ENCODE results near the gene FKBP6.
"Not testable (repeated sequence)": the region's sequence is repeated elsewhere in the genome, so short reads cannot be mapped to it uniquely, and the experiment has no call there.

FKBP6 gene, protein sequence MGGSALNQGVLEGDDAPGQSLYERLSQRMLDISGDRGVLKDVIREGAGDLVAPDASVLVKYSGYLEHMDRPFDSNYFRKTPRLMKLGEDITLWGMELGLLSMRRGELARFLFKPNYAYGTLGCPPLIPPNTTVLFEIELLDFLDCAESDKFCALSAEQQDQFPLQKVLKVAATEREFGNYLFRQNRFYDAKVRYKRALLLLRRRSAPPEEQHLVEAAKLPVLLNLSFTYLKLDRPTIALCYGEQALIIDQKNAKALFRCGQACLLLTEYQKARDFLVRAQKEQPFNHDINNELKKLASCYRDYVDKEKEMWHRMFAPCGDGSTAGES
- 0 to 0.09 (median 0) reads per million in 18 experiments for total RNA-seq

GRCh38 chr7:73327922-73328321, at the start of gene FKBP6, which contains the start of gene TRIM50:
Gene FKBP6, plus strand, starts transcription at chr7:73328161. Its CDS starts 268 bp downstream, at chr7:73328429.
Gene TRIM50, minus strand, starts transcription at chr7:73328082. Its CDS starts 3,295 bp downstream, at chr7:73324787.
- not testable (repeated sequence) for DNase-seq

DNA sequence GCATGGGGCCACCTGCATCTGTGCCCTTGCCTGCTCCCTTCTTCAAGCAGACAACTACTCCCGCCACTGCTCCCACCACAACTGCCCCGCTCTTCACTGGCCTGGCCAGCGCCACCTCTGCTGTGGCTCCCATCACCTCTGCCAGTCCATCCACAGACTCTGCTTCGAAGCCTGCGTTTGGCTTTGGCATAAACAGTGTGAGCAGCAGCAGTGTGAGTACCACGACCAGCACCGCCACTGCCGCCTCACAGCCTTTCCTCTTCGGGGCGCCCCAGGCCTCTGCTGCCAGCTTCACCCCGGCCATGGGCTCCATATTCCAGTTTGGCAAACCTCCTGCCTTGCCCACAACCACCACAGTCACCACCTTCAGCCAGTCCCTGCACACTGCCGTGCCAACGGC, 30.7 kb upstream of the FKBP6 start:
- not testable (repeated sequence) for DNase-seq

GRCh38 chr7:73297706-73298105, 30.3 kb upstream of the FKBP6 start:
- not testable (repeated sequence) for DNase-seq

DNA sequence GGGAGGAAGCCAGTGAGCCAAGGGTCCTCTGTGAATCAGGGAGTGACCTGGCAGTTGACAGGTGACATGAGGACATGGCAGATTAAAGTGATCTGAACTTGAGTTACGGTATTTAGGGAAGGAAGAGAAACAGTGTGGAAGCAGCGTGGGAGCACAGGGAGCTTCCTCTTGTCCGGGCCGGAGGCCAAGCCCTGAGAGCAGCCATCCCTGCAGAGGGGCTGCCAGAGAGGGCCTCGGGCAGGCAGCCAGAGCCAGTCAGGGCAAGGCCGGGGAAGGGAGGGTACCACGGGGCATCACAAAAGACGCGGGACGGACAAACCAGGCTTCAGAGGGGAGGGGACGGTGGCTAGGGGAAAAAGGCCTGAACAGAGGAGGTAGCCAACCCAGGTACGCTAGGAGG, 28.1 kb upstream of the FKBP6 start:
- DNase-seq, result not testable (repeated sequence)

GRCh38 chr7:73301108-73301507, 26.9 kb upstream of the FKBP6 start:
- not testable (repeated sequence) for DNase-seq

- DNase-seq, result not testable (repeated sequence)
These were observed 25.1 kb upstream of the FKBP6 start for GRCh38 chr7:73302846-73303245.

GRCh38 chr7:73303546-73303945, 24.4 kb upstream of the FKBP6 start:
- no peak for DNase-seq

DNA sequence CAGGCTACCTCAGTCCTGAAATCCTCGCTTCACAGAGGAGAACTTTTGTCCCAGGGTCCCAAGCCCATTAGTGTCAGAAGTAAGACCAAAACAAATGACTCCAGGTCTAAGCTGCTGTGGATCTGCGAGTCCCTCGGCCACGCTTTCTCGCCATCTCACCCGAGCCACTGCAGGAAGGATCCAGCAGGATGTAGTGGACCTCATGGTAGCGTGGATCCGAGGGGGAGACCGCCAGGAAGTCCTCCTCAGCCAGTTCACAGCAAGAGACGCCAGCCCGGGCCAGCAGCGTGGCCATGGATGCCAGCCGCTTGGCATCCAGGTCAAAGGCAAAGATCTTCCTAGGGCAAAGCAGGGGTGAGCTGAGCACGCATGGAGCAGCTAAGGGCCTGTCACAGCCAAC, 23.9 kb upstream of the FKBP6 start:
- no peak for DNase-seq

GRCh38 chr7:73304612-73305387, 23.2 kb upstream of the FKBP6 start:
- peak; percentile 20 to 56 for DNase-seq

DNA sequence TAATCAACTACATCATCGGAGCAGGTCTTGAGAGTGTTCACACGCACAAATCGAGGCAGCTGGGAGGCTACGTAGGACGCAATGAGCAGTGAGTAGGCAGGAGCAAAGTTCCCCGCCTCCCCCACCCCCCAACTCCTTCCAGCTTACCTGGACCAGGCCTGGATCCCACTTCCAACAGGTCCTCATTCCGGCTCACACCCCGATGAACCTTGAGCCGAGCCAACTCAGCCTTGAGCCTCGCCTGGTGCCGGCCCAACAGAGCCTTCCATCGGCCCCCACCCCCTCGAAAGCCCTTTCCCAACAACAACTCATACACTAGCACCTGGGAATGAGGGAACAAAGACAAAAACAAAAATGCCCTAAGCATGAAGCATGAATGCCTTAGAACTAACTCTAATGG, 20.5 kb upstream of the FKBP6 start:
- no peak for DNase-seq

DNA sequence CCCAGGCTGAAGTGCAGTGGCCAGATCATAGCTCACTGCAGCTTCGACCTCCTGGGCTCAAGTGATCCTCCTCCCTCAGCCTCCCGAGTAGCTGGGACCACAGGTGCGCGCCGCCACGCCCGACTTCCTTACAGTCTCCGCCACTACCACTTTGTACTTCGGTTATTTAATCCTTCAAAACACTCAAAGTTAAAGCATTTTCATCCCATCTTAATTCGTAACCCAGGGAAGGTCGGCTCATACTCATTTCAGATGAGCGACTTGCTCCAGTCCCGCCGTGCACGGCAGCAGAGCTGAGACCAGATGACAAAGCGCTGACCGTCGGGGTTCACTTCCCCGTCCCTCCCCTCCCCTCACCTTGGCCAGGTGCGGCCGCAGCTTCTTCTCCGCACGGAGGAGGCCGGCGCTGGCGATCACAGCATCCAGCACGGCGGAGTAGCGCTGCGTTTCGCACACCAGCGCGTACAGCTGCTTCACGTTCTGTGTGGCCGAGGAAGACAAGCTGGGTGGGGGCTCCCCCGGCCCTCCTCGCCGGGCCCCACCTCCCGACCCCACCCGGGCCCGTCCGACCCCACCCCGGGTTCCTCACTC, 19.8 kb upstream of the FKBP6 start:
- no peak for DNase-seq

DNA sequence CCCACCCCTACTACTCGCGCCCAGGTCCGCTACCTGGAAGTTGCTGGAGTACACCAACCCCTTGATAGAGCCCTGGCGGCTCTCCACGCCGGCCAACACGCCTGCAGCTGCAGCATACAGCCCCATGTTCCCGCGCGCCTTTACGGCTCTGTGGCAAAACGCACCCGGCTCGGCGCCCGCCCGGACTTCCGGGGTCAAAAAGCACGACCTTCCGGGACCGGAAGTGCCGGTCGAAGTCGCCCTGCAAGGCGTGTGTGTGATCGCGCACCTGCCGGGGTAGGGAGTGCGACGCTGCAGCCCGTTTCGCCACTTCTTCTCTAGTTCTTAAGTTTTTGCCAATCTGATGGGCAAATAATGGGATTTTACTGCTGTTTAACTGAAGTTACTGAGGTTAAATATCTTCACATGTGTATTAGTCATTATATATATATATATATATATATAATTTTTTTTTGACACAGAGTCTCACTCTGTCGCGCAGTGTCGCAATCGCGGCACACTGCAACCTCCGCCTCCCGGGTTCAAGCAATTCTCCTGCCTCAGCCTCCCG, 19.2 kb upstream of the FKBP6 start, which contains the start of gene NSUN5:
Gene NSUN5 (minus strand): TSS at position 162 of the 550 bp plus-strand sequence. CDS start 36 bp downstream, at position 126.
- peak; percentile 84 to 93 for DNase-seq

DNA sequence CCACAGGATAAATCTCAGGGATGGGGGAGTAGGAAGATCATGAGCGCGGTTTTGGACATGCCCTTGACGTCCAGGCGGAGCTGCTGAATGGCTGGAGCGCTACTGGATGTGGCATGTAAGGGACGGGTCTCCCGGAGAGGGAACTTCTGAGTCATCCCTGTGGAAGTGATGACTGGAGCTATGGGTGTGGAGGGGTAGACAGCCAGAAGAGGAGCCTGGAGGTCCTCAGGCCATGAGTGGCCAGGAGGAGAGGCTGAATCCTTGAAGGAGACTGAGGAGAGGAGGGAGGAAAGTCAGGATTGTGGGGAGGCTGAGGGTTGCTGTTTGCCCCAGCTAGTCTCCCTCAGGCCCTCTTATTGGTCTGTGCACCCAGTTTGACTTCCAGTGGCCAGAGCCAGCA, 16.5 kb upstream of the FKBP6 start:
- not testable (repeated sequence) for DNase-seq

GRCh38 chr7:73312831-73313520, 15.0 kb upstream of the FKBP6 start:
- DNase-seq, result no peak

GRCh38 chr7:73313521-73313906, 14.4 kb upstream of the FKBP6 start:
- DNase-seq, result no peak

GRCh38 chr7:73314271-73314670, 13.7 kb upstream of the FKBP6 start:
- DNase-seq, result no peak

GRCh38 chr7:73316521-73316920, 11.4 kb upstream of the FKBP6 start:
- no peak for DNase-seq

DNA sequence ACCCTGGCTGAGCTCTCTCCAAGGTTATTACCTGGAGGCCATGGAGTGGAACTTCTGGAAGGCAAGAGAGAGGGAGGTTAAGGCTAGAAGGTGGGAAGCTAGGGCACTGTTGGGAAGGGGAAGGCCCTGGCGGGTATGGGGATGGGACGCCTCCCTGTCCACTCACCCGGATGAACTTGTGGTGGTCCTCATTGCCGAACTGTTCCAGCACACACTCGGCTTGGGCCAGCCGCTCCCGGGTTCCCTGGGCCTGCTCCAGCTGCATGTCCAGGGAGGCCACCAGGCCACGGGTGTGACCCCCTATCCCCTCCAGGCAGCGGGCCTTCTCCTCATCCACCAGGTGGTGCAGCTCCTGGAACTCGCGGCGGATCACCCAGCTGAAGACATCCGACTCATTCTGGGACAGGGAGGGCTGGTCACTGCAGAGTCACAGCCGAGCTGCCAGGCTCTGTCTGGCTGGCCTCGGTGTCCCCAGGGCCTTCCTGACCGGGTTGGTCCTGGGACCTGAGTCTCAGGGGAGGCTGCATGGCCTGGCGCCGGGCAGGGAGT, 9.2 kb upstream of the FKBP6 start:
- not testable (repeated sequence) for DNase-seq

DNA sequence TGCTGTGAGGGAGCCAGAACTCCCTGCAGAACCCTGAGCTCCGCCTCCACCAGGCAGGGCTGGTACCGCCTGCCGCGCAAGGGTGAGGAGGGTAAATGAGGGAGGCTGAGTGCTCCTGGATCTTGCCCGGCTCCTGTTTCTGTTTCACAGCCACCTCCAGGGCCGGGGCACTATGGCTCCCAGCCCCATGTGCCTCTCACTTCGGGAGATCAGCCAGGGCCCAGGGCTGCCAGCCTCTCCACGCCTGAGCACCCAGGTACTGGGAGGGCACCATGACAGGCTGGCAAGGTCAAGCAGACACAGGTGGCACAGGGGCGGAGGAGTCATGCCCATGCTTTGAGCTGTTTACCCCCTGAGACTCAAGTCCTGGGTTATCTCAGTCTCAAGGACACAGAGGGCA, 8.4 kb upstream of the FKBP6 start:
- not testable (repeated sequence) for DNase-seq

DNA sequence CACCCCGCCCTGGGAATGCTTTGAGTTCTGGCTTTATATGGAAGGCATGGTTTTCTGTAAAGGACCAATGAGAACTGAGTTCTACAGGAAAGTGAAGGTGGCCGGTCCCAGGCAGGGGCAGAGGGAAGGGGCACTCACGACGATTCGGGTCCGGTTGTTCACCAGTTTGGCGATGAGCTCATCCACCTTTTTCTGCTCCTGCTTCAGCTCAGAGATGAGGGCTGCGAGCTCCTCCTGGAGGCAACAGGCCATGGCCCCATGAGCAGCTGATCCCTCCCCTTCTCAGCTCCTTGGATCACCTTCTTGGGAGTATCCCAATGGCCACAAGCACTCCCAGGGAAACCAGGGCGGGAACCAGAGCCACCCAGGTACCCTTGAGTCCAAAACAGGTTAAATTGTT, 8.0 kb upstream of the FKBP6 start:
- DNase-seq, result not testable (repeated sequence)

- not testable (repeated sequence) for DNase-seq
These were observed 4.4 kb upstream of the FKBP6 start for GRCh38 chr7:73323434-73324080.

Measured in inflammatory macrophage (primary cell).